Psoas muscle (tissue), 8 donors: Measurements from ENCODE around the gene EIF3I. TPM values are rescaled to one million over a fixed set of nuclear protein-coding genes. Genes with fewer than 3 reads are reported as not detected.

Experiments
- ATAC-seq, 4 donors: fragments of 200-7000 bp; cut with Tn5 transposase; one replicate each; pipeline ENCODE4 v1.9.1; 2020; ENCODE audit warnings: moderate library complexity in 3 of 4, mild to moderate bottlenecking in 2 of 4
- DNase-seq, 2 donors: peaks; one replicate each; pipeline ENCODE4 v3.0.0-alpha.2; 2020
- H3K27ac ChIP-seq: fragments of 200-600 bp; one replicate; pipeline ENCODE4 v1.8.0; 2022
- H3K27me3 ChIP-seq, 3 donors: fragments of 200-600 bp in 1 of 3; one replicate each; pipeline versions ENCODE4 v1.6.1 to v1.8.0; 2013 to 2022; ENCODE audit warnings: low read length in 2 of 3, mild to moderate bottlenecking in 2 of 3, moderate library complexity in 1 of 3; ENCODE audit not compliant: insufficient read depth in 3 of 3
- H3K36me3 ChIP-seq, 2 donors: fragments of 200-600 bp in 1 of 2; one replicate each; pipeline versions ENCODE4 v1.6.1 to v1.8.0; 2013 to 2022; ENCODE audit warnings: low read depth in 1 of 2, mild to moderate bottlenecking in 1 of 2, moderate library complexity in 1 of 2; ENCODE audit not compliant: insufficient read depth in 1 of 2
- H3K4me1 ChIP-seq: fragments of 200-600 bp; one replicate; pipeline ENCODE4 v1.8.0; 2022
- H3K4me3 ChIP-seq: fragments of 200-600 bp; one replicate; pipeline ENCODE4 v1.8.0; 2022; ENCODE audit warnings: mild to moderate bottlenecking
- H3K9me3 ChIP-seq: fragments of 200-600 bp; one replicate; pipeline ENCODE4 v1.8.0; 2022
- WGBS, 3 donors: extraction: QIAGEN DNeasy Blood & Tissue Kit; methylation state at CpG; one replicate each; pipeline versions ENCODE4 v1.1.6 to v1.1.7; 2013; 5-methylcytosine and 5-hydroxymethylcytosine counted together
- intact Hi-C, 2 donors: fragments of 100-400 bp; cut with DNase I; formaldehyde crosslinking; loops; one replicate each; pipeline versions ENCODE4 v1.11.0 to v1.14.2; 2022
- polyA plus RNA-seq, 3 donors: library from polyadenylated mRNA; stranded (reverse); fragments of 200-250 nt; gene quantifications; one replicate each; pipeline ENCODE4 v1.2.3, GENCODE V29; 2013
- total RNA-seq, 4 donors: library from RNA; stranded (reverse); fragmentation: NEBNext Ultra II Directional in 2 of 4; extraction: Animal tissue kit (Norgen Biotek cat#: 25700) in 2 of 4; gene quantifications; one replicate each; pipeline versions ENCODE4 v1.2.1 to v1.2.4, GENCODE V29; 2021 to 2023
- TF ChIP-seq, protein P1 (sequence below): fragments of 200-600 bp; IDR thresholded peaks from one replicate; pipeline ENCODE4 v1.8.0; 2022; ENCODE audit warnings: antibody characterized with exemption
- donor health status: healthy with polysubstance abuse.
- donor health status: DM: no; HTN: no; CAD: no; lungs with moderate emphysema.
- donor health status: Bipolar disorder and iron deficiency.
- donor health status: healthy.
- donor health status: DM: yes; HTN: yes; CAD: no.
- donor health status: DM: no; HTN: no; CAD: no.
- donor health status: DM: no; HTN: no; CAD: no.
- donor health status: DM: yes; HTN: yes; CAD: no.

EIF3I gene
- total and polyA plus RNA-seq, 7 donors: 174 to 506 (median 238) TPM

DNA sequence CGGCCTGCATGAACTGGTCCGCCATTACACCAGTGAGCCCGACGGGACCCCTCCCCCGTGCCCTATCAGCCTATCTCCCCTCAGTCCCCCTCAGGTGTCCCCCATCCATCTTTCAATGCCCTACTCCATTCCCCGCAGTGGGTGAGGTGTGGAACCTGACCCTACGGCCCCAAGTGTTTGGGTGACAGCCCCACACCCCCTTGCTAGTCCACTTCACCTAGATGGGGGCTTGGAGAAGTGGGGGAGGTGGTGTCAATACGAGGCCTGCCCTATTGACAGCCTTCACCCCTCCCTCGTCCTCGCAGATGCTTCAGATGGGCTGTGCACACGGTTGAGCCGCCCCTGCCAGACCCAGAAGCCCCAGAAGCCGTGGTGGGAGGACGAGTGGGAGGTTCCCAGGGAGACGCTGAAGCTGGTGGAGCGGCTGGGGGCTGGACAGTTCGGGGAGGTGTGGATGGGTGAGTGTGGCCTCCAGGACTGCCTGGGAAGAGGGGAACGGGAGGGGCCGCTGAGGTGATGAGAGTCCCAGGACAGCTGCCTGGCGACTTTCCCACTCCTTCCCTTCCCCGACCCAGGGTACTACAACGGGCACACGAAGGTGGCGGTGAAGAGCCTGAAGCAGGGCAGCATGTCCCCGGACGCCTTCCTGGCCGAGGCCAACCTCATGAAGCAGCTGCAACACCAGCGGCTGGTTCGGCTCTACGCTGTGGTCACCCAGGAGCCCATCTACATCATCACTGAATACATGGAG lies 54.0 kb downstream of the EIF3I start:
- peaks cover 0 to 34% (median 25%) of the 10 kb centered on the region in 3 donors for H3K27me3 ChIP-seq
- ATAC-seq: peak in 3 of 4 donors; percentile 29 to 49 (median 31)

More for the DNA sequence above, 54.0 kb downstream of the EIF3I start:
- H3K36me3 ChIP-seq: no peaks in the 10 kb centered on the region
- no peaks in the 10 kb centered on the region for H3K9me3 ChIP-seq
- no peak overlapping the region for H3K4me3 ChIP-seq
- no peak overlapping the region for H3K27ac ChIP-seq
- H3K4me1 ChIP-seq: no peaks in the 10 kb centered on the region
- TF ChIP-seq, protein P1, sequence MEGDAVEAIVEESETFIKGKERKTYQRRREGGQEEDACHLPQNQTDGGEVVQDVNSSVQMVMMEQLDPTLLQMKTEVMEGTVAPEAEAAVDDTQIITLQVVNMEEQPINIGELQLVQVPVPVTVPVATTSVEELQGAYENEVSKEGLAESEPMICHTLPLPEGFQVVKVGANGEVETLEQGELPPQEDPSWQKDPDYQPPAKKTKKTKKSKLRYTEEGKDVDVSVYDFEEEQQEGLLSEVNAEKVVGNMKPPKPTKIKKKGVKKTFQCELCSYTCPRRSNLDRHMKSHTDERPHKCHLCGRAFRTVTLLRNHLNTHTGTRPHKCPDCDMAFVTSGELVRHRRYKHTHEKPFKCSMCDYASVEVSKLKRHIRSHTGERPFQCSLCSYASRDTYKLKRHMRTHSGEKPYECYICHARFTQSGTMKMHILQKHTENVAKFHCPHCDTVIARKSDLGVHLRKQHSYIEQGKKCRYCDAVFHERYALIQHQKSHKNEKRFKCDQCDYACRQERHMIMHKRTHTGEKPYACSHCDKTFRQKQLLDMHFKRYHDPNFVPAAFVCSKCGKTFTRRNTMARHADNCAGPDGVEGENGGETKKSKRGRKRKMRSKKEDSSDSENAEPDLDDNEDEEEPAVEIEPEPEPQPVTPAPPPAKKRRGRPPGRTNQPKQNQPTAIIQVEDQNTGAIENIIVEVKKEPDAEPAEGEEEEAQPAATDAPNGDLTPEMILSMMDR: no peak
- WGBS, 3 donors: 52 to 59% (median 52%) methylated on average over 29 to 30 of the region's 30 CpGs
- intact Hi-C loops: no loop called here
- DNase-seq: no peak

Other genes with a start within 250 kb of the EIF3I start
- 10 to 100 TPM; 46.5 to 64.5 (median 56.1) TPM for gene KHDRBS1, start 208.5 kb upstream of the EIF3I start, total RNA-seq
- gene KHDRBS1, start 208.5 kb upstream of the EIF3I start, polyA plus RNA-seq: 10 to 100 TPM; 30.6 to 40.4 (median 38.5) TPM
- 10 to 100 TPM in 2 of 4 donors, 1 to 10 TPM in 2; 7.2 to 11.5 (median 9.6) TPM for gene TMEM39B, start 149.5 kb upstream of the EIF3I start, total RNA-seq
- 1 to 10 TPM; 4.7 to 6.3 (median 5.6) TPM for gene TMEM39B, start 149.5 kb upstream of the EIF3I start, polyA plus RNA-seq
- gene KPNA6, start 114.4 kb upstream of the EIF3I start, total RNA-seq: 10 to 100 TPM; 67.4 to 98.3 (median 91.9) TPM
- 10 to 100 TPM; 13.4 to 51.1 (median 19.3) TPM for gene KPNA6, start 114.4 kb upstream of the EIF3I start, polyA plus RNA-seq
- 10 to 100 TPM; 12.9 to 21.5 (median 19.7) TPM for gene TXLNA, start 42.7 kb upstream of the EIF3I start, total RNA-seq
- 10 to 100 TPM in 2 of 3 donors, 1 to 10 TPM in 1; 8.0 to 15.7 (median 12.6) TPM for gene TXLNA, start 42.7 kb upstream of the EIF3I start, polyA plus RNA-seq
- gene CCDC28B, start 21.8 kb upstream of the EIF3I start, total RNA-seq: 10 to 100 TPM; 38.7 to 69.2 (median 51.3) TPM
- gene CCDC28B, start 21.8 kb upstream of the EIF3I start, polyA plus RNA-seq: 10 to 100 TPM; 22.2 to 63.6 (median 44.3) TPM
- 1 to 10 TPM in 1 of 4 donors, under 1 TPM in 3; 0.24 to 1.1 (median 0.59) TPM for gene IQCC, start 16.7 kb upstream of the EIF3I start, total RNA-seq
- 1 to 10 TPM in 1 of 3 donors, under 1 TPM in 2; 0.46 to 1.2 (median 0.69) TPM for gene IQCC, start 16.7 kb upstream of the EIF3I start, polyA plus RNA-seq
- not detected for gene DCDC2B, start 13.3 kb upstream of the EIF3I start, total RNA-seq
- under 1 TPM in 1 of 3 donors, not detected in 2; 0.04 TPM for gene DCDC2B, start 13.3 kb upstream of the EIF3I start, polyA plus RNA-seq
- gene TMEM234, start 54 bp upstream of the EIF3I start, total RNA-seq: 1 to 10 TPM; 2.6 to 7.7 (median 4.5) TPM
- gene TMEM234, start 54 bp upstream of the EIF3I start, polyA plus RNA-seq: 1 to 10 TPM; 4.6 to 9.8 (median 7.1) TPM
- gene FAM167B, start 24.8 kb downstream of the EIF3I start, total RNA-seq: 1 to 10 TPM; 2.0 to 6.2 (median 3.3) TPM
- 1 to 10 TPM; 3.1 to 5.2 (median 3.7) TPM for gene FAM167B, start 24.8 kb downstream of the EIF3I start, polyA plus RNA-seq
- under 1 TPM; 0.77 to 0.89 (median 0.82) TPM for gene LCK, start 28.9 kb downstream of the EIF3I start, total RNA-seq
- under 1 TPM; 0.10 to 0.27 (median 0.26) TPM for gene LCK, start 28.9 kb downstream of the EIF3I start, polyA plus RNA-seq
- gene HDAC1, start 69.7 kb downstream of the EIF3I start, total RNA-seq: 10 to 100 TPM; 11.8 to 17.2 (median 14.6) TPM
- 10 to 100 TPM; 13.8 to 23.1 (median 17.0) TPM for gene HDAC1, start 69.7 kb downstream of the EIF3I start, polyA plus RNA-seq
- 1 to 10 TPM; 5.6 to 9.5 (median 8.8) TPM for gene MARCKSL1, start 113.8 kb downstream of the EIF3I start, total RNA-seq
- 10 to 100 TPM in 2 of 3 donors, 1 to 10 TPM in 1; 9.4 to 12.9 (median 12.2) TPM for gene MARCKSL1, start 113.8 kb downstream of the EIF3I start, polyA plus RNA-seq
- 1 to 10 TPM in 3 of 4 donors, under 1 TPM in 1; 0.98 to 4.0 (median 1.7) TPM for gene FAM229A, start 140.1 kb downstream of the EIF3I start, total RNA-seq
- 1 to 10 TPM; 1.8 to 3.1 (median 2.1) TPM for gene FAM229A, start 140.1 kb downstream of the EIF3I start, polyA plus RNA-seq
- 1 to 10 TPM in 1 of 4 donors, not detected in 3; 1.5 TPM for gene TSSK3, start 140.1 kb downstream of the EIF3I start, total RNA-seq
- 1 to 10 TPM in 1 of 3 donors, under 1 TPM in 2; 0.10 to 4.0 (median 0.12) TPM for gene TSSK3, start 140.1 kb downstream of the EIF3I start, polyA plus RNA-seq
- gene BSDC1, start 172.0 kb downstream of the EIF3I start, total RNA-seq: 10 to 100 TPM; 29.5 to 59.1 (median 34.5) TPM
- 10 to 100 TPM; 25.4 to 68.4 (median 29.6) TPM for gene BSDC1, start 172.0 kb downstream of the EIF3I start, polyA plus RNA-seq
- gene ZBTB8B, start 242.7 kb downstream of the EIF3I start, total RNA-seq: not detected
- under 1 TPM in 2 of 3 donors, not detected in 1; under 0.01 TPM for gene ZBTB8B, start 242.7 kb downstream of the EIF3I start, polyA plus RNA-seq